GM19452 (cell line): ENCODE results near the gene CPXM1.
"Not testable (repeated sequence)": the region's sequence is repeated elsewhere in the genome, so short reads cannot be mapped to it uniquely, and the experiment has no call there.

ENCODE experiments used
- ATAC-seq: cut with Tn5 transposase; IDR thresholded peaks from one replicate; pipeline ENCODE4 v1.9.1; 2021; ENCODE audit not compliant: unreplicated experiment

Gene CPXM1

DNA sequence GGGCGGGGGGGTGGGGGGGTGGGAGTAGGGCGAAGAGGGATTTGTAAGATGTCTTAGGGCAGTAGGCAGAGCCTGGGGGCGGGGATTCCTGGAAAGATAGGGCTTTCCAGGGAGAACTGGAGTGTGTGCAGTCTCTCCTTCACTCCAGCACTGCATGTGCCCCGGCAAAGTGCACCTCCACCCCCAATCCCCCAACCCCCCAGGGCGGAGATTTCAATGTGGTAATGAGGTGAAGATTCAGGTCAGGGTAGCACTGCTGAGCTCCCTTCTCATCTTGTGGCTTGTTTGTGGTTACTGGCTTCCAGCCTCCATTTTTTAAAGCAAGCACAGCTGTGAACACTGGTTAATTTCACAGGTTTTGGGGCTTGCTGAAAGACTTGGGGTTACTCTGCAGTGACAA is 21.6 kb upstream of the CPXM1 start:
- ATAC-seq = no peak

- ATAC-seq = no peak
Measured at GRCh38 chr20:2820896-2821869, 20.8 kb upstream of the CPXM1 start.

- ATAC-seq = no peak
Measured at GRCh38 chr20:2820084-2820895, 19.9 kb upstream of the CPXM1 start.

- ATAC-seq = no peak
Measured at GRCh38 chr20:2817891-2818595, 17.6 kb upstream of the CPXM1 start.

DNA sequence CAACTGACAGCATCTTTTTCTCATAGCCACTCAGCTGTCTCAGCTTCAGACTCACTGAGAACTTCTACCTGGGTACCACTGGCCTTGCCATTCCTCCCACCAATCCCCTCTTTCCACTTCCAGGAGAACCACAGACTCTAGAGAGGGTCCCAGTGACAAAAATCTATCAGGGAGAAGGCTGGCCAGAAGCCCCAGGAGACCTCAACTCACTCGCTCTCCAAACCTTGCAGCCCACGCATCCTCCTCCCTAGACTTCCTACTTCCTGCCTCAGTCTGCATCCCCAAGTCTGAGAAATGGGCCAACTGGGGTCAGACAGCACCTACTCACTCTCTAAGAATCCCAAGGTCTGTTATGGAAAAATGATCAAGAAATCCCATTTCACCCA is 16.9 kb upstream of the CPXM1 start:
- no peak for ATAC-seq

- ATAC-seq = no peak
Measured at GRCh38 chr20:2816583-2817340, 16.3 kb upstream of the CPXM1 start.

GRCh38 chr20:2816030-2816582 is 15.7 kb upstream of the CPXM1 start, which contains the start of gene TMEM239:
TMEM239 (plus strand) TSS chr20:2816364; CDS start chr20:2816555, 191 bp downstream.
- ATAC-seq = no peak

DNA sequence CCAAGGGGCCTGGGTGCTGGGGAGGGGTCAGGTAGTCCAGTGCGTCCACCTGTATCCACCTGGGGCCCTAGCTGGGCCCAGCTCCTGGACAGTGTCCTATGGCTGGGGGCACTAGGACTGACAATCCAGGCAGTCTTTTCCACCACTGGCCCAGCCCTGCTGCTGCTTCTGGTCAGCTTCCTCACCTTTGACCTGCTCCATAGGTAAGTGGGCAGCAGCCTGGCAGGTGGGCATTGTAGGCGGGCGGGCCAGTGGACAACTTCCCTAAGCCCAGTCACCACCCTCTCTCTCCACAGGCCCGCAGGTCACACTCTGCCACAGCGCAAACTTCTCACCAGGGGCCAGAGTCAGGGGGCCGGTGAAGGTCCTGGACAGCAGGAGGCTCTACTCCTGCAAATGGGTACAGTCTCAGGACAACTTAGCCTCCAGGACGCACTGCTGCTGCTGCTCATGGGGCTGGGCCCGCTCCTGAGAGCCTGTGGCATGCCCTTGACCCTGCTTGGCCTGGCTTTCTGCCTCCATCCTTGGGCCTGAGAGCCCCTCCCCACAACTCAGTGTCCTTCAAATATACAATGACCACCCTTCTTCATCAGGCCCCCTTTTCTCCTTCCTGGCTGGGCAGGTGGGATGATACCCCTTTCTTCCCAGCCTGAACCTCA is 14.9 kb upstream of the CPXM1 start:
- no peak for ATAC-seq

DNA sequence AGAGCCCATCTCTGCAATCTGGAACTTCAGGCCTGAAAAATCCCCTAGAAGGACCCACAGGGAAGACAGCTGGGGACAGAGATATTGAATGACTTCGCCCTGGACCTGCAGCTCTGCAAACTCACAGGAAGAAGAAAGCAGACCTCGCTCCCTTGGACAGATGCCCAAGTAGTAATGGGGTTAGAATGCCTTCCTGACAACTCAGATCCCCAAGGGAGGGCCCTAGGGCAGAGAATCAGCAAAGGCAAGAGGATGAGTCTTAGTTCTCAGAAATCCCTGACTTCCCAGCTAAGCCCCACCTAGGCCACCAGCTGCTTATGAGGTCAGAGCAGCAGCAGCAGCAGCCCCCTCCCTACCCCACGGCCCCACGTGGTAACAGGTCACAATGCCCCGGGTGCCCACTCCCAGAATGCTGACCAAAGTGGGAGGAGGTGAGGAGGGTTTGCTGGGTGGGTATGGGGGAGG is 14.2 kb upstream of the CPXM1 start, which contains the start of gene C20orf141:
TSS of gene C20orf141 (plus strand) at position 401 of the 465 bp plus-strand sequence. CDS start 198 bp downstream, outside the sequence.
- ATAC-seq = no peak

GRCh38 chr20:2814076-2814475 is 13.6 kb upstream of the CPXM1 start:
- ATAC-seq = no peak

- no peak for ATAC-seq
Measured at GRCh38 chr20:2812189-2812588, 11.8 kb upstream of the CPXM1 start.

DNA sequence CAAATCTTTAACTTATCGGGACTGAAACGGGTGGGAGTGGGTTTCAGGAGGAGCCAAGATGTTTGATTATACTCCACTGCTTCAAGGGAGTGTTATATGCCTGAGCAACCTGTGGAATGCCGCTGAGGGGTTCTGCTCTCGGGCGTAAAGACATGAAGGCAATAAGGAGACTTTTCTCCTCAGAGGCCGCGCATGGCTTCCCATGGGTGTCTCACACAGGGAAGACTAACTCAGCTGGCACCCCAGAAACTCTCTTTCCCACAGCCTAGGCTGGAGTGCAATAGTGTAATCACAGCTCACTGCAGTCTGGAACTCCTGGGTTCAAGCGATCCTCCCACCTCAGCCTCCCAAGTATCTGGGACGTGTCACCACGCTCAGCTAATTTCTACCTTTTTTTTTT is 9.3 kb upstream of the CPXM1 start:
- no peak for ATAC-seq

- not testable (repeated sequence) for ATAC-seq
Measured at GRCh38 chr20:2807929-2808328, 7.5 kb upstream of the CPXM1 start.

GRCh38 chr20:2807019-2807418 is 6.6 kb upstream of the CPXM1 start:
- no peak for ATAC-seq

DNA sequence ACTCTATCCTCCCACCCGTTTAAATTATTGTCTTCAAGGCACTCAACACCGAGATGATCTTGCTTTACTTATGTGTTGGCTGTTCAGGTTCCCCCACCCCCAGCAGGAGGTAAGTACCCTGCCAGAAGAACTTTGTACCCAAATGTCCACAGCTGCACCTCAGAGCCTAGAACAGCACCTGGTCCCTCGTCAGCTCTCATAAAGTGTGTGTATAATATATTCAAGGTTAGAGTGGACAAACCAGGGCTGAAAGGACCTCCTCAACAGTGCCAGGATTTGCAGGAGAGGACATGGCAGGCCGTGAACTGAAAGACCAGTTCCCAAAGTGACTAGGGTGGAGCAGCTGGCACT is 5.9 kb upstream of the CPXM1 start:
- no peak for ATAC-seq

- no peak for ATAC-seq
Measured at GRCh38 chr20:2805689-2806350, 5.4 kb upstream of the CPXM1 start.

- no peak for ATAC-seq
Measured at GRCh38 chr20:2804852-2805688, 4.6 kb upstream of the CPXM1 start.
